Right forelimb (tissue), 1 donor: Measurements from ENCODE around the gene CHAF1A.

Source experiments
- DNase-seq: peaks from one replicate; pipeline ENCODE4 v3.0.0-alpha.2; 2018

CHAF1A gene

GRCh38 chr19:4366666-4367335 is 35.6 kb upstream of the CHAF1A start:
- no peak for DNase-seq

GRCh38 chr19:4367336-4367723 is 35.1 kb upstream of the CHAF1A start:
- no peak for DNase-seq

GRCh38 chr19:4367781-4368127 is 34.7 kb upstream of the CHAF1A start:
- DNase-seq: no peak

GRCh38 chr19:4368128-4368820 is 34.2 kb upstream of the CHAF1A start:
- DNase-seq: no peak

GRCh38 chr19:4369109-4369887 is 33.1 kb upstream of the CHAF1A start:
- DNase-seq: no peak

- no peak for DNase-seq
Measured at GRCh38 chr19:4369888-4370260, 32.6 kb upstream of the CHAF1A start.

GRCh38 chr19:4370418-4371041 is 31.9 kb upstream of the CHAF1A start:
- DNase-seq: no peak

- no peak for DNase-seq
Measured at GRCh38 chr19:4371247-4372164, 30.9 kb upstream of the CHAF1A start.

- DNase-seq: no peak
Measured at GRCh38 chr19:4372165-4373012, 30.1 kb upstream of the CHAF1A start.

GRCh38 chr19:4373013-4373367 is 29.4 kb upstream of the CHAF1A start:
- DNase-seq: no peak

GRCh38 chr19:4373601-4374497 is 28.6 kb upstream of the CHAF1A start:
- DNase-seq: no peak

GRCh38 chr19:4374498-4375163 is 27.8 kb upstream of the CHAF1A start:
- DNase-seq: no peak

GRCh38 chr19:4375164-4376027 is 27.0 kb upstream of the CHAF1A start:
- DNase-seq: no peak

- no peak for DNase-seq
Measured at GRCh38 chr19:4376028-4376670, 26.3 kb upstream of the CHAF1A start.

GRCh38 chr19:4376671-4376990 is 25.8 kb upstream of the CHAF1A start:
- DNase-seq: no peak

GRCh38 chr19:4376991-4377781 is 25.3 kb upstream of the CHAF1A start:
- DNase-seq: no peak

- DNase-seq: no peak
Measured at GRCh38 chr19:4378886-4379285, 23.6 kb upstream of the CHAF1A start.
